Erythroblast (primary cell): Measurements from ENCODE around the gene RHOF.

Experiments used
- GATA1 ChIP-seq: IDR thresholded peaks from 2 replicates; pipeline ENCODE4 v1.6.1; 2011; ENCODE audit warnings: low read depth, mild to moderate bottlenecking, control low read depth, low read length, moderate library complexity
- POLR2A ChIP-seq: IDR thresholded peaks from 2 replicates; pipeline ENCODE4 v1.6.1; 2011; ENCODE audit warnings: mild to moderate bottlenecking, low read length

- TF ChIP-seq POLR2A: no peak
- TF ChIP-seq GATA1: no peak
Measured at GRCh38 chr12:121810833-121811433, 17.4 kb upstream of the RHOF start.
